ENCODE data around the gene ELAVL1. TPM values are rescaled to one million over a fixed set of nuclear protein-coding genes. Genes with fewer than 3 reads are reported as not detected.

Gene ELAVL1
- total and polyA plus RNA-seq, 2 of the 13 experiments (the other 11 are each of a cell fraction or from before 2014, with no cell fraction given), result 27.9 to 38.4 TPM

DNA sequence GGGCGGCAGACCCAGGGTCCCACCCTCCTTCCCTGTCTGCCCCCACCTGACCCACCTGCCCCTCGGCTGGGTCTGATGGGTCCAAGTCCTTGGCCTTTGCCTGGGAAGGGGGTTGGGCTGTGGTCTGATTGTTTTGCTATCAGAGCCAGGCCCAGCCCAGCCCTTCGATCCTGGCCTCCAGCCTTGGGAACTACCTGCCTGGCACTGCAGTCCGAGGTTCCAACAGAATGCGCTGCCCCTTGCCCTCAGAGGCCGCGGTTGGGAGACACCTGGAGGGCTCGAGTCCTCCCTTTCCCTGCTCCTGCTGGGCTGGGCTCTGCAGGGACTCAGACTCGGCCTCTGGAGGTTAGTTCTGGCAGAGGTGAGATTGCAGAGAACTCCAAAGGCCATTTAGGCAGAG lies 48.7 kb upstream of the ELAVL1 start:
- H3K9me3 ChIP-seq (ENCODE audit: low read length), result no peaks in the 10 kb centered on the region
- H3K4me1 ChIP-seq (ENCODE audit: insufficient read depth, low read length), result peaks cover 24% of the 10 kb centered on the region
- peak overlapping the region; percentile 41 for H3K4me2 ChIP-seq (ENCODE audit: low read depth, low read length)
- FAIRE-seq, result no peak
- ATAC-seq, result peak; percentile 47
- H3K27me3 ChIP-seq (ENCODE audit: control insufficient read depth in 1 of 2, insufficient read depth in 2 of 2, low read length in 2 of 2), result no peaks in the 10 kb centered on the region; a peak in 1 of 5 replicates
- no peaks in the 10 kb centered on the region for H4K20me1 ChIP-seq (ENCODE audit: insufficient read depth, low read length)
- no peaks in the 10 kb centered on the region for H3K79me2 ChIP-seq (ENCODE audit: insufficient read depth, low read length)
- WGBS (ENCODE audit: low lambda C conversion rate), result 3% methylated on average over 6 of the region's 9 CpGs
- no peak overlapping the region for H3K9ac ChIP-seq (ENCODE audit: insufficient read depth, low read depth, low read length)
- POLR2A ChIA-PET, result no interaction called here
- H3K36me3 ChIP-seq (replicated peaks in 1 of 2; ENCODE audit: control insufficient read depth in 1 of 2, insufficient read depth in 2 of 2, low read length in 2 of 2), result no peaks in the 10 kb centered on the region
- no peak overlapping the region for H3K27ac ChIP-seq (ENCODE audit: extremely low read length, insufficient read depth, low read length)
- in situ Hi-C loops (cut with HindIII; ENCODE audit: extremely low pct_ligation_motif_present, low pct_unique_long_range_greater_than_20kb), result no loop called here
- DNase-seq (ENCODE audit: low spot score), result no peak
- intact Hi-C loops (cut with micrococcal nuclease; ENCODE audit: unreplicated experiment), result no loop called here
- H3K4me3 ChIP-seq (replicated peaks in 1 of 3; ENCODE audit: insufficient read depth in 1 of 3, low read depth in 2 of 3, low read length in 3 of 3), result peak overlapping the region in 1 of 3 experiments; percentile 33; a peak in 1 of 6 replicates
- no TSS peak for BruUV-seq (replicated peaks)
- H2AFZ ChIP-seq (ENCODE audit: low read length), result no peak overlapping the region
- CTCF ChIA-PET (ENCODE audit: low intra/inter-chr PET ratio, low total read pairs), result no interaction called here
- TF ChIP-seq ZNF598 (CRISPR knock-in tag; IDR thresholded peaks at IDR 0.05; ENCODE audit: borderline replicate concordance), result no peak
- TF ChIP-seq GMEB2 (CRISPR knock-in tag; IDR thresholded peaks at IDR 0.05; ENCODE audit: low read depth), result no peak
- TF ChIP-seq, protein P1, sequence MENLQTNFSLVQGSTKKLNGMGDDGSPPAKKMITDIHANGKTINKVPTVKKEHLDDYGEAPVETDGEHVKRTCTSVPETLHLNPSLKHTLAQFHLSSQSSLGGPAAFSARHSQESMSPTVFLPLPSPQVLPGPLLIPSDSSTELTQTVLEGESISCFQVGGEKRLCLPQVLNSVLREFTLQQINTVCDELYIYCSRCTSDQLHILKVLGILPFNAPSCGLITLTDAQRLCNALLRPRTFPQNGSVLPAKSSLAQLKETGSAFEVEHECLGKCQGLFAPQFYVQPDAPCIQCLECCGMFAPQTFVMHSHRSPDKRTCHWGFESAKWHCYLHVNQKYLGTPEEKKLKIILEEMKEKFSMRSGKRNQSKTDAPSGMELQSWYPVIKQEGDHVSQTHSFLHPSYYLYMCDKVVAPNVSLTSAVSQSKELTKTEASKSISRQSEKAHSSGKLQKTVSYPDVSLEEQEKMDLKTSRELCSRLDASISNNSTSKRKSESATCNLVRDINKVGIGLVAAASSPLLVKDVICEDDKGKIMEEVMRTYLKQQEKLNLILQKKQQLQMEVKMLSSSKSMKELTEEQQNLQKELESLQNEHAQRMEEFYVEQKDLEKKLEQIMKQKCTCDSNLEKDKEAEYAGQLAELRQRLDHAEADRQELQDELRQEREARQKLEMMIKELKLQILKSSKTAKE (CRISPR knock-in tag; IDR thresholded peaks at IDR 0.05; ENCODE audit: borderline replicate concordance), result 0 out of 2 replicates have a peak, but pooled peaks have one; percentile 13
- no peak for TF ChIP-seq ZNF549 (CRISPR knock-in tag; IDR thresholded peaks at IDR 0.05)
- peak; percentile 14; the same call in 1 of the 2 replicates for TF ChIP-seq TFAP4 (IDR thresholded peaks at IDR 0.05; ENCODE audit: borderline replicate concordance, low read depth)
- TF ChIP-seq, protein P2, sequence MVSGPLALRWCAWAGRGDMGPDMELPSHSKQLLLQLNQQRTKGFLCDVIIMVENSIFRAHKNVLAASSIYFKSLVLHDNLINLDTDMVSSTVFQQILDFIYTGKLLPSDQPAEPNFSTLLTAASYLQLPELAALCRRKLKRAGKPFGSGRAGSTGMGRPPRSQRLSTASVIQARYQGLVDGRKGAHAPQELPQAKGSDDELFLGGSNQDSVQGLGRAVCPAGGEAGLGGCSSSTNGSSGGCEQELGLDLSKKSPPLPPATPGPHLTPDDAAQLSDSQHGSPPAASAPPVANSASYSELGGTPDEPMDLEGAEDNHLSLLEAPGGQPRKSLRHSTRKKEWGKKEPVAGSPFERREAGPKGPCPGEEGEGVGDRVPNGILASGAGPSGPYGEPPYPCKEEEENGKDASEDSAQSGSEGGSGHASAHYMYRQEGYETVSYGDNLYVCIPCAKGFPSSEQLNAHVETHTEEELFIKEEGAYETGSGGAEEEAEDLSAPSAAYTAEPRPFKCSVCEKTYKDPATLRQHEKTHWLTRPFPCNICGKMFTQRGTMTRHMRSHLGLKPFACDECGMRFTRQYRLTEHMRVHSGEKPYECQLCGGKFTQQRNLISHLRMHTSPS (CRISPR knock-in tag; IDR thresholded peaks at IDR 0.05; ENCODE audit: low read depth), result peak; percentile 71; the same call in 1 of the 2 replicates
- TF ChIP-seq ZSCAN9 (CRISPR knock-in tag; IDR thresholded peaks at IDR 0.05; ENCODE audit: borderline replicate concordance), result no peak
- TF ChIP-seq TMF1 (CRISPR knock-in tag; IDR thresholded peaks at IDR 0.05; ENCODE audit: low read depth), result no peak
- no peak for TF ChIP-seq ZNF205 (CRISPR knock-in tag; IDR thresholded peaks at IDR 0.05)
- TF ChIP-seq, protein P3, sequence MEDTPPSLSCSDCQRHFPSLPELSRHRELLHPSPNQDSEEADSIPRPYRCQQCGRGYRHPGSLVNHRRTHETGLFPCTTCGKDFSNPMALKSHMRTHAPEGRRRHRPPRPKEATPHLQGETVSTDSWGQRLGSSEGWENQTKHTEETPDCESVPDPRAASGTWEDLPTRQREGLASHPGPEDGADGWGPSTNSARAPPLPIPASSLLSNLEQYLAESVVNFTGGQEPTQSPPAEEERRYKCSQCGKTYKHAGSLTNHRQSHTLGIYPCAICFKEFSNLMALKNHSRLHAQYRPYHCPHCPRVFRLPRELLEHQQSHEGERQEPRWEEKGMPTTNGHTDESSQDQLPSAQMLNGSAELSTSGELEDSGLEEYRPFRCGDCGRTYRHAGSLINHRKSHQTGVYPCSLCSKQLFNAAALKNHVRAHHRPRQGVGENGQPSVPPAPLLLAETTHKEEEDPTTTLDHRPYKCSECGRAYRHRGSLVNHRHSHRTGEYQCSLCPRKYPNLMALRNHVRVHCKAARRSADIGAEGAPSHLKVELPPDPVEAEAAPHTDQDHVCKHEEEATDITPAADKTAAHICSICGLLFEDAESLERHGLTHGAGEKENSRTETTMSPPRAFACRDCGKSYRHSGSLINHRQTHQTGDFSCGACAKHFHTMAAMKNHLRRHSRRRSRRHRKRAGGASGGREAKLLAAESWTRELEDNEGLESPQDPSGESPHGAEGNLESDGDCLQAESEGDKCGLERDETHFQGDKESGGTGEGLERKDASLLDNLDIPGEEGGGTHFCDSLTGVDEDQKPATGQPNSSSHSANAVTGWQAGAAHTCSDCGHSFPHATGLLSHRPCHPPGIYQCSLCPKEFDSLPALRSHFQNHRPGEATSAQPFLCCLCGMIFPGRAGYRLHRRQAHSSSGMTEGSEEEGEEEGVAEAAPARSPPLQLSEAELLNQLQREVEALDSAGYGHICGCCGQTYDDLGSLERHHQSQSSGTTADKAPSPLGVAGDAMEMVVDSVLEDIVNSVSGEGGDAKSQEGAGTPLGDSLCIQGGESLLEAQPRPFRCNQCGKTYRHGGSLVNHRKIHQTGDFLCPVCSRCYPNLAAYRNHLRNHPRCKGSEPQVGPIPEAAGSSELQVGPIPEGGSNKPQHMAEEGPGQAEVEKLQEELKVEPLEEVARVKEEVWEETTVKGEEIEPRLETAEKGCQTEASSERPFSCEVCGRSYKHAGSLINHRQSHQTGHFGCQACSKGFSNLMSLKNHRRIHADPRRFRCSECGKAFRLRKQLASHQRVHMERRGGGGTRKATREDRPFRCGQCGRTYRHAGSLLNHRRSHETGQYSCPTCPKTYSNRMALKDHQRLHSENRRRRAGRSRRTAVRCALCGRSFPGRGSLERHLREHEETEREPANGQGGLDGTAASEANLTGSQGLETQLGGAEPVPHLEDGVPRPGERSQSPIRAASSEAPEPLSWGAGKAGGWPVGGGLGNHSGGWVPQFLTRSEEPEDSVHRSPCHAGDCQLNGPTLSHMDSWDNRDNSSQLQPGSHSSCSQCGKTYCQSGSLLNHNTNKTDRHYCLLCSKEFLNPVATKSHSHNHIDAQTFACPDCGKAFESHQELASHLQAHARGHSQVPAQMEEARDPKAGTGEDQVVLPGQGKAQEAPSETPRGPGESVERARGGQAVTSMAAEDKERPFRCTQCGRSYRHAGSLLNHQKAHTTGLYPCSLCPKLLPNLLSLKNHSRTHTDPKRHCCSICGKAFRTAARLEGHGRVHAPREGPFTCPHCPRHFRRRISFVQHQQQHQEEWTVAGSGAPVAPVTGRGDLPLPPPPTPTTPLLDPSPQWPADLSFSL (CRISPR knock-in tag; IDR thresholded peaks at IDR 0.05), result no peak
- no peak for TF ChIP-seq ATAD3A (CRISPR knock-in tag; IDR thresholded peaks at IDR 0.05)
- TF ChIP-seq ZFP1 (CRISPR knock-in tag; IDR thresholded peaks at IDR 0.05), result no peak
